GM15510 (cell line): ENCODE data around the gene ATP6AP2.

Experiments
- POLR2A ChIP-seq: IDR thresholded peaks from 3 replicates; pipeline ENCODE4 v1.6.1; 2011; ENCODE audit warnings: borderline replicate concordance; ENCODE audit not compliant: insufficient read length; ENCODE audit errors: extremely low read depth

ATP6AP2 gene, protein sequence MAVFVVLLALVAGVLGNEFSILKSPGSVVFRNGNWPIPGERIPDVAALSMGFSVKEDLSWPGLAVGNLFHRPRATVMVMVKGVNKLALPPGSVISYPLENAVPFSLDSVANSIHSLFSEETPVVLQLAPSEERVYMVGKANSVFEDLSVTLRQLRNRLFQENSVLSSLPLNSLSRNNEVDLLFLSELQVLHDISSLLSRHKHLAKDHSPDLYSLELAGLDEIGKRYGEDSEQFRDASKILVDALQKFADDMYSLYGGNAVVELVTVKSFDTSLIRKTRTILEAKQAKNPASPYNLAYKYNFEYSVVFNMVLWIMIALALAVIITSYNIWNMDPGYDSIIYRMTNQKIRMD

DNA sequence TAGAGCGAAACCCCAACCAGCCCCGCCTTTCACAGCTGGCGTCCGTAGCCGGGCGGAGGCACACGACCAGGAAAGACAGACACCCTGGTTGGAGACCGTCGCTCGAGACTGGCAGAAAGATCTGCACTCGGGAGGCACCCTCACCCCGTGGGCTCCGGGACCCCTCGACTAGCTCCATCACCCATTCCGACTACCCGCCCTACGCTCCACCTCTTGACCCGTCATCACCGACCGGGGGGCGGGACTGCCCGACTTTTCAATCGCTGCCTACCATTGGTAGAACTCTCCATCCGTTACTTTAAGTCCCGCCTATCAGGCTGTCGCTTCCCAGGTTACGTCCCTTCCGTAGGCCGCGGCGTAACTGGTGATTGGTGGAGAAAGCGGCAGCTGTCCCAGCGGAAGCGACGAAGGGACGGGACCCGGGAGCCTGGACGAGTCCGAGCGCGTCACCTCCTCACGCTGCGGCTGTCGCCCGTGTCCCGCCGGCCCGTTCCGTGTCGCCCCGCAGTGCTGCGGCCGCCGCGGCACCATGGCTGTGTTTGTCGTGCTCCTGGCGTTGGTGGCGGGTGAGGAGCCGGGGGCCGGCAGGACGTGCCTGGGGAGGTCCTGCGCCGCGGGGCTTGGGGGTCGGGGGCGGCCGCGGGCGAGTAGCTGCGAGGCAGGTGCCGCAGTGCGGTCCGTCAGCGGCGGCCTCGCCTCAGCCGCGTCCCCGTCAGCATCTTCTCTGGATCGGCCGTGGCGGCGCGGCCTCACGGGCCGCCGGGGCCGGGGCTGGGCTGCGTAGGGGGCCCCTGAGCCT is at the start of gene ATP6AP2:
Gene ATP6AP2, plus strand, starts transcription at position 434 of the 799 bp plus-strand sequence. Its CDS starts 96 bp downstream, at position 530.
- peak; percentile 67 for TF ChIP-seq POLR2A

DNA sequence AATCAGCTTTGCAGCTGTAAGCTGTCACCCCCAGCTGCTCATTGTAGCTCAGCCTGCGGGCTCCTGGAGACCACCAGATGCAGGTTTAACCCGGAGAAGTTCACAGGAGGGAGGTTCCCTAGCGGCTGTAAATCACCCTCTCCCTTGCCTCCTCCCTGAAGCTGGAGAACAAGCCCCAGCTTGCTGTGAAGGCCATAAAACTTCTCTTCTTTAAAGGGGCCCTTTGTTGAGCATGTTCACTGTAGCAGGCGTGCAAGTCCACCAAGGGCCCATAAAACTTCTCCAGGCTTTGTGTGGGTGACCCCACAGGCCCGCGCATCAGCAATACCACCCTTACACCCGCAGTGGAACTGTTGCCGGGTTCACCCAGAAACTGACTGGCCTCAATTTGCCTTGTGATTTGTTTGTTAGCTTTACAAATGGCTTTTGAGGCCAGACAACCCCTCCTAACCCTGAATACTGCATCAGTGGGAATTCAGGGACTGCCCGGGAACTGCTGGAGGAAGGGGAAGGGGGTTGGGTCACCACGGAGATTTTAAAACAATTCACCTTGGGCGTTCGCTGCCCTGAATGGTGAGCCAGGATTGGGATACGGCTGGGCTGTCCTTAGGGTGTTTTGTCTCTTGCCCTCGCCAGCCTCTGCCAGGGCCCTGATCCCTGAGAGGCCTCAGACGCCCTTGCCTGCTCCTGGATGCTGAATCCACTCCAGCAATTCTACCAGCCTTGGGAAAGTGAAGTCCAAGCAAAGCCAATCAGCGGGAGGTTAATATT is 49.5 kb upstream of the ATP6AP2 start:
- no peak for TF ChIP-seq POLR2A

DNA sequence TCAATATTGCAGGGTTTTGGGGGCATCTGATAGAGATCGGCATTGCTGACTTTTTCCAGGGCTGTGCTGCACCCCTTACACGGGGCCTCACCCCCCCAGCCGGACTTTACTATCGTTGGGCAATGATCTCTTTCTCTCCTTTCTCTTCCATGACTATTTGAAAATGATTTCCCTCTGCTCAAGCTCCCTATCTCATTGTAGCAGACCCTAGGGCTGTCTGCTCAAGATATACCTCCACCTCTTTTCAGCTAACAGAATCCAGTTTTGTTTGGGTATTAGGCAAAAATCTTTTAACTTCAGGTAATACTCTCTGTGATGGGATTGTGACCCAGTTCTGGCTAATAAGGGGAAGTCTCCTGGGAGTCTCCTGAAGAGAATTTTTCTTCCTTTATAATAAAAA is 43.5 kb upstream of the ATP6AP2 start:
- no peak for TF ChIP-seq POLR2A

DNA sequence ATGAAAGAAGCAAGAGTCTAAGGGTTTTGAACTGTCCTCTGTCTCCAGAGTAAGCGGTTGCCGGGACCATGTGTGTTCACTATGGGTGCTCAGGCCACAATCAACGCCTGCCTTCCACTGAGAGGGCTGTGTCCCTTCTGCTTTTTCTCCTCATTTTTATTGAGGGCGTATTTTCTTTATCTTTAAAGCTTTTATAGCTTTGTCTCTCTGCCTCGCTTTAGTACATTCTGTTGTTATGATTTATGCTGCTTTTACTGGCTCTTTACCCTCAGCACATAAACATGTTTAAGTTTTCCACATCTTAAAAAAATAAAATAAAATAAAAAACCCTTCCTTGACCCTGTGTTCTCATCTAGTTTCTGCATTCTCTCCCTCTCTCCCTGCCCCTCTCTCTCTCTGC is 42.4 kb upstream of the ATP6AP2 start:
- TF ChIP-seq POLR2A: no peak

DNA sequence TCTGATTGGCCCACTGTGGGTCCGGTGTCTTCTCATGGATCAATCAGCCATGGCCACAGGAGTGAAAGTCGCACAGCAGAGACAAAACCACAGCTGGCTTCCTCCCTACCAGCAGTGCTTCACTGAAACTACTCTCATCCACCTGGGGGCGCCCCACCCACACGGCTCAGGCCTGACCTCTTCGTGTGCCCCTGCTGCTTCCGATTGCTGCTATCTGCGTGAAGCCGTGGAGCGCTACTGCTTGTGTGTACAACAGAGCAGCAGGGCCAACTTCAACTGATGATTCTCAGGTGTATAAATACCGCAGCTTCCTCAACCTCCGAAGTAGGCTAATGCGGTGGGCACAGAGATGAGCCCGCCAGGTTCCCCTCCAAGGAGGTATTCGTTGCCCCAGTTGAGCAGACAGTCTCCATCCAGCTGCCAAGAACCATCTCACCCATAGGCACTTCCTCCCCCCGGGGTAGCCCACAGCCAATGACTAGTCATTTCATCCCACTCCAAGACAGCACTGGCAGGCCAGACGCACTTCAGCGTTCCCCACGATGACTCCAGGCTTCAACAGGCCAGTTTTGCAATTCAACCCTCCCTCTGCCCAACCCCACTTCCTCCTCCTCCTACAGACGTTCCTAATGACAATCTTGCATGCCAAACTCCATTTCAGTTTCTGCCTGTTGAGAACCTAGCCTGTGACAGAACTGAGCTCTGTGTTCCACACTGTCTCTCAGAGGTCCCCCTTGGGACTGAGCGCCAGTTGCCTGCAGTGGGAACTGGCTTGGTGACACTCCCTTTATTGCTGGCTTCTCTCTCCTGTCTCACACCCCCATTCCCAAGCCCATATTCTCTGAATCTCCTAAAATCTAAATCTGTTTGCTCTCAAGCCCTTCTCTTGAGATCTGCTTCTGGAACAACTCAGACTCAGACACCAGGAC is 41.3 kb upstream of the ATP6AP2 start:
- TF ChIP-seq POLR2A: no peak

DNA sequence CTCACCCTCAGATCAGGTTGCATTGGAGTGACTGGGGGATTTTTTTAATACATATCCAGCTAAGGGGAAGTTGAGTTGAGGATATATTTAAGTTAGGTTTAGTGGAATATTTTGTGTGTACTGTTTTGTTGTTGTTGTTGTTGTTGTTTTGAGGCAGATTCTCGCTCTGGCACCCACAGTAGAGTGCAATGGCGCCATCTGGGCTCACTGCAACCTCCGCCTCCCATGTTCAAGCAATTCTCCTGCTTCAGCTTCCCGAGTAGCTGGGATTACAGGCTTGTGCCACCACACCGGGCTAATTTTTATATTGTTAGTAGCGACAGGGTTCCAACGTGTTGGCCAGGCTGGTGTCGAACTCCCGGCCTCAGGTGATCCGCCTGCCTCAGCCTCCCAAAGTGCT is 38.6 kb upstream of the ATP6AP2 start:
- TF ChIP-seq POLR2A: no peak

DNA sequence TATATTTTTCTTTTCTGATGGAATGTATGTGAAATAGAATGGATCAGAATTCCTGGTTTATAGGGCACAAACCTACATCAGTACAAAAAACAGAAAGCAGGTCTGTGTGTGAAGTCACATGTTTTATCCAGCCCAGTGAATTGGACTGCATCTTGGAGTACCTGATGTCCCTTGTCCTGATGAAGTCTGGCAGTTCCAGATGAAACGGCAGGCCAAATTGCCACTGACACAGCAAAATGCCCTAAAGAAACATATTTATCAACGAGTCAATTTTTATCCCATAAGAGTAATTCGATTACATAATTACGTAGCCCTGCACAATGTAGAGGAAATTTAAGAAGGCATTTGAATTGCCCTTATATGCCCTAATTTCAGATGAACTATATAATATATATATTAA is 37.8 kb upstream of the ATP6AP2 start:
- TF ChIP-seq POLR2A: no peak

DNA sequence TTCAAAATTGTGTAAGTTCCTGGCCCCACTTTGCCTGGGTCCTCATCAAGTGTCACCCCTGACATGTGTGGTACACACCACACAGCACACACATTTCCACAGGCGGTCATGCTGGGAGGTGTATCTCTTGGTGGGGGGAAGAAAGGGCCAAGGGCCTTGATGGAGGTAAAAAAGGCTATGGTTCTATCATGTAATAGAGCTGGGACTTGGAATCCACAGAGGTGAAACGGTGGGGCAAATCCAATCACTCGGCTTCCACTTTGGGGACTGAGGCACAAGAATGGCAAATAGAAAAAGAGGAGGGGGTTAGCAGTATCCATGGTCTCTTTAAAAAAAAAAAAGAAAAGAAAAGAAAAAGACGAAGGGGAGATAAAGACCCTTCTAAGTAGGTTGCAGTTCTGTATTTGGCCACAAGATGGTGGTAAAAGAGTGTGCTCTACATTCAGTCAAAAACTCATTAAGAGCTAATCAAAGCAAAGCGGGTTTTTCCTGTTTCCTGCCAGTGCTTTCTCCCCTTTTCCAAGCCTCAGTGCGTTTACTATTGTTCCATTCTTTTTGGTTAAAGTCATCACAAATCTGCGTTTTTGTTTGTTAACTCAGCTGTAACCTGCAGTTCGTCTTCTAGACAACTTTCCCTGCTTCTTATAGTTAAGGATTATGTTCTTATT is 37.0 kb upstream of the ATP6AP2 start:
- TF ChIP-seq POLR2A: no peak

DNA sequence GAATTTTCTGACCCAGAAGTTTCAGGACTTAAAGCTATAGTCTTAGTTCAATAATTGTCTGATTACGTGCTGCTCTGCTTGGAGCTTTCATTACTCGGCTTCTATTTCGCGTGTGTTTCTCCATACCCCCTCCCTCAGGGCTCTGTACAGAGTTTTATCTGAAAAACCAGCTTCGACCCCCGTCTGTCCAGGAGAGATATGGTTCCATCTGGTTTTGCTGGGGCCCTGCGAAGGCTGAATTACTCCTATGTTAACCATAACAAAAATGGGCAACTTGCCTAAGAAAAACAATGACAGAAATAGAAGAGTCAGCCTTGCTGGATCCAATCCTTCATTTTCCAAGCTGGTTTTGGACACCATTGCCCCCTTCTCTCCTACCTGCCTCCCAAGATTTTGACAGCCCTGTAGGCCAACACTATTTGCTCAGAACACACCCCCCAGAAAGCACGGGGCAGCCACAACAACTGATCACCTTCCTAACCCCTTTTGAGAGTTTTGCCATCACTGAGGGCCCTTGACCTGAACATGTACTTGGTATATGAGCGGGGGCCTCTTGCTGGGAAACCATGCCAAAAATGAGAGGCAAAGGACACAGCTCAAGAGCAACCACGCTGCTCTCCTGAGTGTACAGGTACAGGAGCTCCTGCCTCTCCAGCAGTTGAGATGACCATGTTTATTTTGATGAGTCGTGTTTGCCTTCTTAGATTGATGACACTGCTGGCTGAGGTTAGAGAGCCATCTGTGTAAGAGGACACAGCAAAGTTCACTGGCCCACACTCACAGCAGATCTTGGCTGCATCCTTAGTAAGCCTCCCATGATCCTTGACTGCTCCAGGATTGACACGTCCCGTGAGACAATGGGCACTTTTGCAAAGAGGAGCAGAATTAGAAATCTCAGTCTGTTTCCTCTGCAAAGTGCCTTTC is 36.2 kb upstream of the ATP6AP2 start:
- no peak for TF ChIP-seq POLR2A

DNA sequence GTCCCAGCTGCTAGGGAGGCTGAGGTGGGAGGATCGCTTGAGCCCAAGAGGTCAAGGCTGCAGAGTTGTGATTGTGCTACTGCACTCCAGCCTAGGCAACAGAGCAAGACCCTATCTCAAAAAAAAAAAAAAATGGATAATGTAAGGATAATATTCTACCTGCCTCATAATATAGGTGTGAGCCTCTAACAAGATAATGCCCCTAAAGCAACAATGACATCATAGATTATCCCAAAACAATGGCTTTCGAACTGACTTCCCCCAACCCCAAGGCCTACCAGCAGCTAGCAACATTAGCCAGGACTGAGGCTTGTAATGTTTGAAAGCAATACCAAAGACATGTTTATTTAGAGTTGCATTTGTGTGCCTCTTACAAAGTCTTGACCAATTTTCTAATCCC is 33.9 kb upstream of the ATP6AP2 start:
- TF ChIP-seq POLR2A: no peak

DNA sequence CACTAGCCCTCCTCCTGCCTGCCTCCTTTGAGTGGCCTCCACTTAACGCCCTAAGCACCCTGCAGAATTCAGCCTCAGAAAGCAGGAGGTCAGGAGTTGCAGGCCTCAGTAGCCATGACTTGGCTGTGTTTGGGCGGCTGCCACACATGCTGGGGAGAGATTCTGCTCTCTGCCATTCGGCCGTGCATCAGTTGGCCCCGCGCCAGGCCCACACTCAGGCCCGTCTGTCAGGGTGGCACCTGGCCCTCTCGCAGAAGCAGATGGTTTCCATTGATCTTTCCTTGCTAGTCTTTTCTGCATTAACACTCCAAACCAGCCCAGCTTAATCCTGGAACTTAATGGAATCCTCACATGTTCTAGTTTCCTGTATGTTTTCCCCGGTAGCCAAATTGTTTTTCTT is 30.7 kb upstream of the ATP6AP2 start:
- TF ChIP-seq POLR2A: no peak

DNA sequence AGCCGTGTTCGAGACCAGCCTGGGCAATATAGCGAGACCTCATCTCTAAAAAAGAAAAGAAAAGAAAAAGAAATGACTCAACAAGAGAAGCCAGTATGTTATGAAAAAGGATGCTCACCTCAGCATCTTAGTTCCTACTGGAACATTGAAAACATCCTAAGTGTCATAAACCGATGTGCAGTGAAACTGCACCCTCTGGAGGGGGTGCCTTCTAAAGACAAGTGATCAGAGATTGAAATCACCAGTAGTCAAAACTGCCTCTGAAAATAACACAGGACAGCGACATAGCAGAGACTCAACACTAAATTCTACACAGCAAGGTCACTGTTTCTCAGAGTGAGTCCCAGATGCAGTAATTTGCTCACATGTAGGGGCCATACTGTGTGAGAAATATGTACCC is 28.0 kb upstream of the ATP6AP2 start:
- no peak for TF ChIP-seq POLR2A

DNA sequence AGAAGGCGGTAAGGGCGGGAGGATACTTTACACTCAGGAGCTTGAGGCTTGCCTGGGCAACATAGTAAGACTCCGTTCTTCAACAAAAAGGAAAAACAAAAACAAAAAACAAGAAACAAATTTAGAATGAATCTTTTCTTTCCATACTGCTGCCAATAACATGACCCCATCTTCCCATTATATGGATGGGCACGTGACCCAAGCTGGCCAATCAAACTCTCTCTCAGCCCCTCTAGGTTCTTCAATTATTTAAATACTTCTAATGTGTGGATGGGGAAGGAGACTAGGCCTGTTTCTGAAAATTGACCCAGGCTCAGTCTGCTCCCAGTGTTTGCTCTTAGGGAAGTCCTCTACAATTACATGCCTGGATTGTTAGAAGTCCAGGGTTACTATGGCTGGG is 22.2 kb upstream of the ATP6AP2 start:
- TF ChIP-seq POLR2A: no peak

DNA sequence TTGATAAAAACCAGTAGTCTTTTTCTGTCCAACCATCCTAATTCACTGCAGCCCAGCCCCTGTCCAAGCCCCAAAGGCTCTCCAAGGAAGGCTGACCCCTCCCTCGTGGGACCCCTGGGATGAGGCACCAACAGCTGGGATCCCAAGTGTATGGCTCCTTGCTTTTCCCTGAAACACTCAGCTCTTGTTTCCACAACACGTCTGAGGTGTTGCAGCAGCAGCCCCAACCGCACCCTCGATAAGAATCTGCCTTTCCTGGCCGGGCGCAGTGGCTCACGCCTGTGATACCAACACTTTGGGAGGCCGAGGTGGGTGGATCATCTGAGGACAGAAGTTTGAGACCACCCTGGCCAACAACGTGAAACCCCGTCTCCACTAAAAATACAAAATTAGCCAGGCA is 17.0 kb upstream of the ATP6AP2 start:
- no peak for TF ChIP-seq POLR2A

DNA sequence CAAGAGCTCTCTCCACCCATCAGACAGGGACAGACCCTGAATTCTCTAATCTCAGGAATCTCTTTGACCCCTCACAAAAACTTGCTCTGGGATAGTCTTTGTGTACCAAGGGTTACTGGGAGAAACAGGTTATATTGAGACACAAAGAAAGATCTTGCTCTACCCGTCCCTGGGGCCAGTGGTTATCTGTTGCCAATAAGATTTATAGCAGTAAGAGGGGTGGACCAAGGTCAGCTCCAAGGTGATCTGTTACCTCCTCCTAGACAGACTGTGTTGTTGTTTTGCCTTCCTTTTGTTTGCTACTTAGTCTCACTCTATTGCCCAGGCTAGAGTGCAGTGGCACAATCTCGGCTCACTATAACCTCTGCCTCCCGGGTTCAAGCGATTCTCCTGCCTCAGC is 16.3 kb upstream of the ATP6AP2 start:
- TF ChIP-seq POLR2A: no peak
